Neural progenitor cell (in vitro differentiated cells): ENCODE data around the gene XAGE1A.
"Not testable (repeated sequence)": the region's sequence is repeated elsewhere in the genome, so short reads cannot be mapped to it uniquely, and the experiment has no call there.

Experiments
- EZH2 ChIP-seq: fragments of 200-600 bp; sonication (generic); IDR thresholded peaks from 2 replicates; pipeline ENCODE4 v1.6.1; 2017; ENCODE audit warnings: antibody characterized with exemption, mild to moderate bottlenecking, moderate library complexity
- EZH2phosphoT487 ChIP-seq: fragments of 200-600 bp; sonication (generic); IDR thresholded peaks from 2 replicates; pipeline ENCODE4 v1.6.1; 2017; ENCODE audit warnings: antibody characterized with exemption
- TF ChIP-seq, protein P1 (sequence below): fragments of 200-600 bp; sonication (generic); IDR thresholded peaks from 2 replicates; pipeline ENCODE4 v1.5.1; 2017; ENCODE audit warnings: antibody characterized with exemption, mild to moderate bottlenecking

DNA sequence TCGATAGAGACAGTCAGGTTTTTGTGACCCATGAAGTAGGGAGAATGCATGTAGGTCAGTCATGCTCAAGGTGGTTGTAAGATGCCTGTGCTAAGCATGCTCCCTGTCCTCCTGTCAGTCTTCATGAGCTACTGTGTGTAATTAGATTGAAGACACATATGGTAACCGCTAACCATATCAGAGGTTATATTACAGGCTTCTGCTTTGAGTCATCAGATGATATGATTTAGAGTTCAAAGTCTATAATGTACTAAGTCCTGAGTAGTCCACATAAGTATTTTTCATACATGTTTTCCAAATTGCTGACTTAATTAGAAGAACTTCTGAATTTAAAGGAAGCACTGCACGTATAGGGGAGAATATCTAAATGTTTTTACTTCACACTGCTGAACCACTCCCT lies 53.2 kb downstream of the XAGE1A start:
- TF ChIP-seq, protein P1, sequence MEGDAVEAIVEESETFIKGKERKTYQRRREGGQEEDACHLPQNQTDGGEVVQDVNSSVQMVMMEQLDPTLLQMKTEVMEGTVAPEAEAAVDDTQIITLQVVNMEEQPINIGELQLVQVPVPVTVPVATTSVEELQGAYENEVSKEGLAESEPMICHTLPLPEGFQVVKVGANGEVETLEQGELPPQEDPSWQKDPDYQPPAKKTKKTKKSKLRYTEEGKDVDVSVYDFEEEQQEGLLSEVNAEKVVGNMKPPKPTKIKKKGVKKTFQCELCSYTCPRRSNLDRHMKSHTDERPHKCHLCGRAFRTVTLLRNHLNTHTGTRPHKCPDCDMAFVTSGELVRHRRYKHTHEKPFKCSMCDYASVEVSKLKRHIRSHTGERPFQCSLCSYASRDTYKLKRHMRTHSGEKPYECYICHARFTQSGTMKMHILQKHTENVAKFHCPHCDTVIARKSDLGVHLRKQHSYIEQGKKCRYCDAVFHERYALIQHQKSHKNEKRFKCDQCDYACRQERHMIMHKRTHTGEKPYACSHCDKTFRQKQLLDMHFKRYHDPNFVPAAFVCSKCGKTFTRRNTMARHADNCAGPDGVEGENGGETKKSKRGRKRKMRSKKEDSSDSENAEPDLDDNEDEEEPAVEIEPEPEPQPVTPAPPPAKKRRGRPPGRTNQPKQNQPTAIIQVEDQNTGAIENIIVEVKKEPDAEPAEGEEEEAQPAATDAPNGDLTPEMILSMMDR, result not testable (repeated sequence)
- TF ChIP-seq EZH2, EZH2phosphoT487: not testable (repeated sequence)
